ENCODE measurements around the gene TCEANC.
"Not testable (repeated sequence)": the region's sequence is repeated elsewhere in the genome, so short reads cannot be mapped to it uniquely, and the experiment has no call there.

The TCEANC gene

DNA sequence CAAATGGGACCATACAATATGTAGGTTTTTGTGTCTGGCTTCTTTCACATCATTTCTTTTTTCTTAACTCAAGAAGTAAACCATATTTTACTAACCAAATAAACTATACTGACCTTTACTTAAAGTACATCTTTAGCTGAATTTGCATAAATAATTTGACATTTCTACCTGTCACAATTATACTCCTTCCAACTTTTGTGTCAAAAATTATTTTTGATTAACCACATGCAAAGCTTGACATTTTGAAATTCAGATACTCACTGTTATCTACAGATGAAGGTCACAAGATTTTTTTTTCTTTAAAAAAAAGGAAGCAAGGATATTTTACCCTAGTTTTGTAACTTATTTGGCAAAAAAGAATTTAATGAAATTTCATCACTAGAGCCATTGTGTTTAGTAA is 23.9 kb downstream of the TCEANC start:
- H3K27ac ChIP-seq: no peak overlapping the region
- TF ChIP-seq, protein P1, sequence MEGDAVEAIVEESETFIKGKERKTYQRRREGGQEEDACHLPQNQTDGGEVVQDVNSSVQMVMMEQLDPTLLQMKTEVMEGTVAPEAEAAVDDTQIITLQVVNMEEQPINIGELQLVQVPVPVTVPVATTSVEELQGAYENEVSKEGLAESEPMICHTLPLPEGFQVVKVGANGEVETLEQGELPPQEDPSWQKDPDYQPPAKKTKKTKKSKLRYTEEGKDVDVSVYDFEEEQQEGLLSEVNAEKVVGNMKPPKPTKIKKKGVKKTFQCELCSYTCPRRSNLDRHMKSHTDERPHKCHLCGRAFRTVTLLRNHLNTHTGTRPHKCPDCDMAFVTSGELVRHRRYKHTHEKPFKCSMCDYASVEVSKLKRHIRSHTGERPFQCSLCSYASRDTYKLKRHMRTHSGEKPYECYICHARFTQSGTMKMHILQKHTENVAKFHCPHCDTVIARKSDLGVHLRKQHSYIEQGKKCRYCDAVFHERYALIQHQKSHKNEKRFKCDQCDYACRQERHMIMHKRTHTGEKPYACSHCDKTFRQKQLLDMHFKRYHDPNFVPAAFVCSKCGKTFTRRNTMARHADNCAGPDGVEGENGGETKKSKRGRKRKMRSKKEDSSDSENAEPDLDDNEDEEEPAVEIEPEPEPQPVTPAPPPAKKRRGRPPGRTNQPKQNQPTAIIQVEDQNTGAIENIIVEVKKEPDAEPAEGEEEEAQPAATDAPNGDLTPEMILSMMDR (IDR thresholded peaks at IDR 0.05): no peak
- H3K4me1 ChIP-seq (ENCODE audit: control insufficient read depth in 1 of 2, insufficient read depth in 1 of 2, low read depth in 1 of 2, low read length in 1 of 2): no peaks in the 10 kb centered on the region
- H3K9me3 ChIP-seq: no peaks in the 10 kb centered on the region
- no peaks in the 10 kb centered on the region for H3K27me3 ChIP-seq
- H3K4me3 ChIP-seq (ENCODE audit: low read depth in 1 of 2, low read length in 1 of 2): no peak overlapping the region
- H3K36me3 ChIP-seq: no peaks in the 10 kb centered on the region

DNA sequence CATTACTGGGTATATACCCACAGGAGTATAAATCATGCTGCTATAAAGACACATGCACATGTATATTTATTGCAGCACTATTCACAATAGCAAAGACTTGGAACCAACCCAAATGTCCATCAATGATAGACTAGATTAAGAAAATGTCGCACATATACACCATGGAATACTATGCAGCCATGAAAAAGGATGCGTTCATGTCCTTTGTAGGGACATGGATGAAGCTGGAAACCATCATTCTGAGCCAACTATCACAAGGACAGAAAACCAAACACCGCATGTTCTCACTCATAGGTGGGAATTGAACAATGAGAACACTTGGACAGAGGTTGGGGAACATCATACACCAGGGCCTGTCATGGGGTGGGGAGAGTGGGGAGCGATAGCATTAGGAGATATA is 26.8 kb downstream of the TCEANC start:
- not testable (repeated sequence) for H3K36me3 ChIP-seq; H3K27ac ChIP-seq; H3K4me3 ChIP-seq (ENCODE audit: low read depth in 1 of 2, low read length in 1 of 2); H3K27me3 ChIP-seq; H3K9me3 ChIP-seq; H3K4me1 ChIP-seq (ENCODE audit: control insufficient read depth in 1 of 2, insufficient read depth in 1 of 2, low read depth in 1 of 2, low read length in 1 of 2)

DNA sequence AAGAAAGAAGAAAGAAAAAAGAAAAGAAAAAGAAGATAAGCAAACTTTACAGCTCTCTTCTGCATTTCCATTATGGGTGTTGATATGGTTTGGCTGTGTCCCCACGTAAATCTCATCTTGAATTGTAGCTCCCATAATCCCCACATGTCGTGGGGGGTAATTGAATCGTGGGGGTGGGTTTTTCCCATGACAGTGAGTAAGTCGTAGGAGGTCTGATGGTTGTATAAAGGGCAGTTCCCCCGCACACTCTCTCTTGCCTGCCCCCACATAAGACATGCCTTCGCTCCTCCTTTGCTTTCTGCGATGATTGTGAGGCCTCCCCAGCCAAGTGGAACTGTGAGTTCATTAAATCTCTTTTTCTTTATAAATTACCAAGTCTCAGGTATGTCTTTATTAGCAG is 28.7 kb downstream of the TCEANC start:
- Histone ChIP-seq H3K9me3 (no peaks in the 10 kb centered on the region), H3K27ac (no peak overlapping the region), H3K4me3 (ENCODE audit: low read depth in 1 of 2, low read length in 1 of 2) (no peak overlapping the region), H3K36me3 (no peaks in the 10 kb centered on the region), H3K4me1 (ENCODE audit: control insufficient read depth in 1 of 2, insufficient read depth in 1 of 2, low read depth in 1 of 2, low read length in 1 of 2) (no peaks in the 10 kb centered on the region), H3K27me3 (no peaks in the 10 kb centered on the region)
- TF ChIP-seq, protein P1 (IDR thresholded peaks at IDR 0.05): no peak

DNA sequence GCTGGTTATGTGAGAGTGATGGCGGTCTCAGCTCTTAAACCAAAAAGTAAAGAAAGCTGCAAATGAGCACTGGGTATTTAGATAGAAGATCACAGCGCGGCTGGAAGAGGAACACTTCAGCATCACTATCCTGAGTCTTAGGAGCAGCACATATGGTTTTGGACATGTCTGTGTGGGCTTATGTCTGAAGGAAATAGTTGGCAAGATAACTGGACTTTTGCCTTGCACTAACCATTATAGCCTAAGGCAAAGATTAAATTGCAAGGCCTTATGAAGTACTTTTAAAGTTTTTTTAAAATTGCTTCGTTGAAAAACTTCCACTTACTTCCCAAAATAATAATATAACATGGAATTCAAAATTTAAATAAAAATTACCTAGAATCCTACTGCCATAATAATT is 31.4 kb downstream of the TCEANC start:
- H3K9me3 ChIP-seq: no peaks in the 10 kb centered on the region
- no peak overlapping the region for H3K4me3 ChIP-seq (ENCODE audit: low read depth in 1 of 2, low read length in 1 of 2)
- no peaks in the 10 kb centered on the region for H3K27me3 ChIP-seq
- peaks cover 0 to 8% of the 10 kb centered on the region in 2 experiments for H3K4me1 ChIP-seq (ENCODE audit: control insufficient read depth in 1 of 2, insufficient read depth in 1 of 2, low read depth in 1 of 2, low read length in 1 of 2)
- no peaks in the 10 kb centered on the region for H3K36me3 ChIP-seq
- H3K27ac ChIP-seq: no peak overlapping the region
- TF ChIP-seq, protein P1 (IDR thresholded peaks at IDR 0.05): no peak

DNA sequence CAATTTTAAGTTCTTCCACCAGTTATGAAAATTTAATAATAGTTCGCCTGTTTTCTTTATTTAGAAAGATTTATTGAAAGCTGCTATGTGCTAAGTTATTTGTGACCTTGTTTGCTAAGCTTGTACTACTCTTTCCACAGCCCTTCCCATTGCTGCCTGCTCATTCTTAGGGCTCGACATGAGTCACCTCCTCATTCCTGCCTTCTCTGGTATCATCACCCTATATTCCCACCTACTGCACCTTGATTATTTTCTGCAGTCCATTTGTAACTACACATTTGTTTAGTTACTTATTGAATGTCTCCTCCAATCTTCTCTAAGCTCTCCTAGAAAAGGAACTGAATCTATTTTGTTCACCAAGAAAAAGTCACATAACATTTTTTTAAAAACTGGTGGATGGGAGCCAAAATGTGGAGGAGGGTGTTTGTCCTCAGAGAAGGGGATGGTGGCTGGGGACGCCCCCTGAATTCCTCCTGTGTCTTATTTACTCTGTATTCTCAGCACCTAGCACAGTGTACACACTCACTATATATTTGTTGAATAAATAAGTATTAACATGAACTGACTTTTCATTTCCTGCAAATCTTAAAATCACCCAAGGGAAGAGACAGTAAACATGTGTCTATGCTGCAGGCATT is 32.3 kb downstream of the TCEANC start:
- Histone ChIP-seq H3K27me3 (no peaks in the 10 kb centered on the region), H3K27ac (no peak overlapping the region), H3K9me3 (no peaks in the 10 kb centered on the region), H3K4me1 (ENCODE audit: control insufficient read depth in 1 of 2, insufficient read depth in 1 of 2, low read depth in 1 of 2, low read length in 1 of 2) (peaks cover 3 to 17% of the 10 kb centered on the region in 2 experiments), H3K36me3 (no peaks in the 10 kb centered on the region), H3K4me3 (ENCODE audit: low read depth in 1 of 2, low read length in 1 of 2) (no peak overlapping the region)
- TF ChIP-seq, protein P1 (IDR thresholded peaks at IDR 0.05): no peak

DNA sequence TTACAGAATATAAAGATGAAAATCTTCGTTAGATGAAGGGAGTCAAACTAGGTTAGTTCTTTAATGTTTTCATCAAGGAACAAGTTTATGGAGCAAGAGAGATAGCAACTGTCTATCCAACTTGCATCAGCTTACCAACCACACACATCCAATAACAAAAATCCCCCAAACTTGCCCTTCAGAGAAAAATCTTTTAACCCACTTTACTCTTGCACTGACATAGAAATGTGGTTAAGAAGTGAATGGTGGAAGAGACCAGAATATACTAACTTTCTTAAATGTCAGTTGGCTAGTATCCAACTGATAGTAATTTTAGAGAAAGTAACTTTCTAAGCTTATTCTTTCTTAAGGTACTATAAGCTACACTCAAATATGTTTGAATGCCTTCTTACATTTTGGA is 34.3 kb downstream of the TCEANC start:
- Histone ChIP-seq H3K27ac (no peak overlapping the region), H3K4me1 (ENCODE audit: control insufficient read depth in 1 of 2, insufficient read depth in 1 of 2, low read depth in 1 of 2, low read length in 1 of 2) (peaks cover 3 to 23% of the 10 kb centered on the region in 2 experiments), H3K4me3 (ENCODE audit: low read depth in 1 of 2, low read length in 1 of 2) (no peak overlapping the region), H3K27me3 (no peaks in the 10 kb centered on the region), H3K9me3 (no peaks in the 10 kb centered on the region), H3K36me3 (no peaks in the 10 kb centered on the region)
- TF ChIP-seq, protein P1 (IDR thresholded peaks at IDR 0.05): no peak

Data from neutrophil (primary cell).